HEK293 (cell line): ENCODE data around the gene TLE3.

Source experiments
- EGR2 ChIP-seq: fragments of 450-650 bp; formaldehyde crosslinking; IDR thresholded peaks from 2 replicates; pipeline ENCODE4 v1.5.1; 2016; ENCODE audit warnings: low read depth, missing biosample characterization, missing genetic modification characterization
- HOXA7 ChIP-seq: sonication (generic); formaldehyde crosslinking; IDR thresholded peaks from 2 replicates; pipeline ENCODE4 v1.8.1; 2022; ENCODE audit warnings: missing genetic modification reagents, borderline replicate concordance
- HOXD13 ChIP-seq: sonication (generic); formaldehyde crosslinking; IDR thresholded peaks from 2 replicates; pipeline ENCODE4 v1.8.0; 2022; ENCODE audit warnings: missing genetic modification reagents, borderline replicate concordance
- KLF1 ChIP-seq: fragments of 450-650 bp; formaldehyde crosslinking; IDR thresholded peaks from 2 replicates; pipeline ENCODE4 v1.5.1; 2016; ENCODE audit warnings: missing biosample characterization, missing genetic modification characterization
- KLF10 ChIP-seq: fragments of 450-650 bp; IDR thresholded peaks from 2 replicates; pipeline ENCODE4 v1.5.1; 2018; ENCODE audit warnings: missing biosample characterization, mild to moderate bottlenecking, missing genetic modification characterization
- KLF7 ChIP-seq: fragments of 450-650 bp; formaldehyde crosslinking; IDR thresholded peaks from 2 replicates; pipeline ENCODE4 v1.5.1; 2016; ENCODE audit warnings: missing biosample characterization, missing genetic modification characterization, borderline replicate concordance
- OSR2 ChIP-seq: fragments of 450-650 bp; formaldehyde crosslinking; IDR thresholded peaks from 2 replicates; pipeline ENCODE4 v1.5.1; 2016; ENCODE audit warnings: missing biosample characterization, missing genetic modification characterization
- PBX3 ChIP-seq: sonication (generic); formaldehyde crosslinking; IDR thresholded peaks from 2 replicates; pipeline ENCODE4 v1.8.1; 2022; ENCODE audit warnings: mild to moderate bottlenecking, moderate library complexity, missing genetic modification reagents
- REPIN1 ChIP-seq: fragments of 450-650 bp; formaldehyde crosslinking; IDR thresholded peaks from 2 replicates; pipeline ENCODE4 v1.5.1; 2017; ENCODE audit warnings: missing biosample characterization, missing genetic modification characterization, low read depth
- SALL2 ChIP-seq: fragments of 450-650 bp; formaldehyde crosslinking; IDR thresholded peaks from 2 replicates; pipeline ENCODE4 v1.5.0; 2017; ENCODE audit warnings: missing biosample characterization, mild to moderate bottlenecking, missing genetic modification characterization, borderline replicate concordance
- TRIM28 ChIP-seq: IDR thresholded peaks from 2 replicates; pipeline ENCODE4 v1.6.1; 2011; ENCODE audit warnings: low read length, control low read depth, borderline replicate concordance
- ZEB2 ChIP-seq: fragments of 450-650 bp; formaldehyde crosslinking; IDR thresholded peaks from 2 replicates; pipeline ENCODE4 v1.5.1; 2016; ENCODE audit warnings: missing biosample characterization, missing genetic modification characterization
- ZNF114 ChIP-seq: fragments of 450-650 bp; formaldehyde crosslinking; IDR thresholded peaks from 2 replicates; pipeline ENCODE4 v1.5.0; 2017; ENCODE audit warnings: missing biosample characterization, missing genetic modification characterization
- ZNF146 ChIP-seq: fragments of 450-650 bp; formaldehyde crosslinking; IDR thresholded peaks from 2 replicates; pipeline ENCODE4 v1.5.1; 2016; ENCODE audit warnings: missing biosample characterization, missing genetic modification characterization
- ZNF148 ChIP-seq: fragments of 450-650 bp; formaldehyde crosslinking; IDR thresholded peaks from 2 replicates; pipeline ENCODE4 v1.5.0; 2017; ENCODE audit warnings: missing biosample characterization, missing genetic modification characterization, borderline replicate concordance
- ZNF184 ChIP-seq: fragments of 450-650 bp; IDR thresholded peaks from 2 replicates; pipeline ENCODE4 v1.5.1; 2018; ENCODE audit warnings: missing biosample characterization, mild to moderate bottlenecking, missing genetic modification characterization
- ZNF19 ChIP-seq: fragments of 450-650 bp; formaldehyde crosslinking; IDR thresholded peaks from 2 replicates; pipeline ENCODE4; 2016; ENCODE audit warnings: missing biosample characterization, missing genetic modification characterization, low read depth
- ZNF202 ChIP-seq: fragments of 450-650 bp; formaldehyde crosslinking; IDR thresholded peaks from 2 replicates; pipeline ENCODE4 v1.5.1; 2016; ENCODE audit warnings: missing biosample characterization, missing genetic modification characterization, borderline replicate concordance
- ZNF211 ChIP-seq: fragments of 450-650 bp; formaldehyde crosslinking; IDR thresholded peaks from 2 replicates; pipeline ENCODE4 v1.5.1; 2016; ENCODE audit warnings: low read depth, missing biosample characterization, missing genetic modification characterization
- ZNF239 ChIP-seq: fragments of 450-650 bp; formaldehyde crosslinking; IDR thresholded peaks from 2 replicates; pipeline ENCODE4 v1.5.1; 2016; ENCODE audit warnings: missing biosample characterization, missing genetic modification characterization
- ZNF433 ChIP-seq: fragments of 450-650 bp; formaldehyde crosslinking; IDR thresholded peaks from 2 replicates; pipeline ENCODE4 v1.5.1; 2016; ENCODE audit warnings: missing biosample characterization, missing genetic modification characterization, low read depth
- ZNF449 ChIP-seq: fragments of 450-650 bp; formaldehyde crosslinking; IDR thresholded peaks from 2 replicates; pipeline ENCODE4 v1.5.1; 2017; ENCODE audit warnings: missing biosample characterization, mild to moderate bottlenecking, missing genetic modification characterization, moderate library complexity
- ZNF529 ChIP-seq: fragments of 450-650 bp; formaldehyde crosslinking; IDR thresholded peaks from 2 replicates; pipeline ENCODE4 v1.5.1; 2017; ENCODE audit warnings: missing genetic modification characterization, missing biosample characterization; ENCODE audit not compliant: insufficient replicate concordance
- ZNF548 ChIP-seq: fragments of 450-650 bp; formaldehyde crosslinking; IDR thresholded peaks from 2 replicates; pipeline ENCODE4 v1.5.1; 2016; ENCODE audit warnings: missing biosample characterization, missing genetic modification characterization
- ZNF555 ChIP-seq: fragments of 450-650 bp; formaldehyde crosslinking; conservative IDR thresholded peaks from 2 replicates; pipeline ENCODE4 v1.5.1; 2017; ENCODE audit warnings: missing biosample characterization, mild to moderate bottlenecking, missing genetic modification characterization, inconsistent platforms
- ZNF585B ChIP-seq: fragments of 450-650 bp; formaldehyde crosslinking; IDR thresholded peaks from 2 replicates; pipeline ENCODE4 v1.5.1; 2016; ENCODE audit warnings: missing biosample characterization, missing genetic modification characterization
- ZNF596 ChIP-seq: fragments of 450-650 bp; IDR thresholded peaks from 2 replicates; pipeline ENCODE4 v1.5.0; 2018; ENCODE audit warnings: missing biosample characterization, mild to moderate bottlenecking, missing genetic modification characterization, moderate library complexity
- ZNF621 ChIP-seq: fragments of 450-650 bp; formaldehyde crosslinking; IDR thresholded peaks from 2 replicates; pipeline ENCODE4 v1.5.1; 2017; ENCODE audit warnings: missing biosample characterization, missing genetic modification characterization
- ZNF624 ChIP-seq: fragments of 450-650 bp; formaldehyde crosslinking; IDR thresholded peaks from 2 replicates; pipeline ENCODE4 v1.5.1; 2017; ENCODE audit warnings: missing biosample characterization, missing genetic modification characterization
- ZNF654 ChIP-seq: fragments of 450-650 bp; formaldehyde crosslinking; IDR thresholded peaks from 2 replicates; pipeline ENCODE4 v1.5.1; 2016; ENCODE audit warnings: low read depth, missing biosample characterization, missing genetic modification characterization
- ZNF658 ChIP-seq: fragments of 450-650 bp; formaldehyde crosslinking; IDR thresholded peaks from 2 replicates; pipeline ENCODE4; 2016; ENCODE audit warnings: missing biosample characterization, missing genetic modification characterization
- ZNF677 ChIP-seq: fragments of 450-650 bp; IDR thresholded peaks from 2 replicates; pipeline ENCODE4 v1.5.0; 2018; ENCODE audit warnings: missing biosample characterization, mild to moderate bottlenecking, missing genetic modification characterization, moderate library complexity
- ZNF747 ChIP-seq: fragments of 450-650 bp; formaldehyde crosslinking; IDR thresholded peaks from 2 replicates; pipeline ENCODE4 v1.5.1; 2016; ENCODE audit warnings: missing biosample characterization, missing genetic modification characterization
- ZNF776 ChIP-seq: fragments of 450-650 bp; formaldehyde crosslinking; IDR thresholded peaks from 2 replicates; pipeline ENCODE4 v1.5.0; 2017; ENCODE audit warnings: missing biosample characterization, missing genetic modification characterization, borderline replicate concordance
- ZNF777 ChIP-seq: fragments of 450-650 bp; formaldehyde crosslinking; IDR thresholded peaks from 2 replicates; pipeline ENCODE4 v1.5.1; 2017; ENCODE audit warnings: missing biosample characterization, missing genetic modification characterization, borderline replicate concordance
- ZNF830 ChIP-seq: fragments of 450-650 bp; IDR thresholded peaks from 2 replicates; pipeline ENCODE4 v1.5.0; 2018; ENCODE audit warnings: missing biosample characterization, missing genetic modification characterization, low read depth, mild to moderate bottlenecking, moderate library complexity
- ZSCAN23 ChIP-seq: fragments of 450-650 bp; formaldehyde crosslinking; IDR thresholded peaks from 2 replicates; pipeline ENCODE4 v1.5.1; 2016; ENCODE audit warnings: missing biosample characterization, missing genetic modification characterization

The TLE3 gene

GRCh38 chr15:70098461-70099166 lies 897 bp upstream of the TLE3 start (continued):
- TF ChIP-seq ZNF747 (tag by site-specific recombination) (no peak), ZSCAN23 (tag by site-specific recombination) (peak; percentile 51; the same call in 1 of the 2 replicates), ZNF658 (tag by site-specific recombination) (no peak), ZNF239 (tag by site-specific recombination) (no peak), ZNF211 (tag by site-specific recombination) (no peak), HOXD13 (CRISPR knock-in tag) (no peak), SALL2 (tag by site-specific recombination) (no peak), ZNF19 (no peak), KLF7 (tag by site-specific recombination) (no peak), KLF1 (tag by site-specific recombination) (peak; percentile 58), ZNF449 (no peak), ZNF621 (no peak), ZNF148 (tag by site-specific recombination) (no peak), HOXA7 (CRISPR knock-in tag) (no peak), PBX3 (no peak), ZNF776 (no peak), ZNF202 (tag by site-specific recombination) (no peak), ZNF146 (tag by site-specific recombination) (no peak; the same call in 1 of the 2 replicates), ZNF830 (tag by site-specific recombination) (no peak), ZNF596 (tag by site-specific recombination) (peak; percentile 1; the same call in 1 of the 2 replicates), KLF10 (tag by site-specific recombination) (no peak), ZNF114 (tag by site-specific recombination) (no peak), ZNF433 (no peak), ZNF654 (tag by site-specific recombination) (no peak), ZNF585B (tag by site-specific recombination) (no peak), ZNF677 (tag by site-specific recombination) (no peak), OSR2 (tag by site-specific recombination) (no peak; the same call in 1 of the 2 replicates), EGR2 (tag by site-specific recombination) (peak; percentile 78), ZNF548 (tag by site-specific recombination) (no peak), ZNF777 (no peak), ZNF555 (tag by site-specific recombination) (no peak), ZNF184 (tag by site-specific recombination) (no peak), TRIM28 (no peak), ZNF529 (tag by site-specific recombination) (no peak), ZEB2 (tag by site-specific recombination) (peak; percentile 88), ZNF624 (tag by site-specific recombination) (no peak), REPIN1 (no peak)
